D721Med (cell line): ENCODE data around the gene SFT2D3.

Experiments used
- DNase-seq: peaks from one replicate; pipeline ENCODE4 v3.0.0; 2011; ENCODE audit warnings: low spot score; ENCODE audit not compliant: insufficient read length
- FAIRE-seq: peaks from 2 replicates; lab custom pipeline; 2011; peaks lifted over from hg19 to GRCh38; lab: Jason Lieb, UNC
- TF ChIP-seq, protein P1 (sequence below): IDR thresholded peaks from 2 replicates; pipeline ENCODE4 v1.5.1; 2012; ENCODE audit warnings: mild to moderate bottlenecking, control low read depth; ENCODE audit not compliant: insufficient read depth; ENCODE audit errors: missing control alignments

SFT2D3 gene

DNA sequence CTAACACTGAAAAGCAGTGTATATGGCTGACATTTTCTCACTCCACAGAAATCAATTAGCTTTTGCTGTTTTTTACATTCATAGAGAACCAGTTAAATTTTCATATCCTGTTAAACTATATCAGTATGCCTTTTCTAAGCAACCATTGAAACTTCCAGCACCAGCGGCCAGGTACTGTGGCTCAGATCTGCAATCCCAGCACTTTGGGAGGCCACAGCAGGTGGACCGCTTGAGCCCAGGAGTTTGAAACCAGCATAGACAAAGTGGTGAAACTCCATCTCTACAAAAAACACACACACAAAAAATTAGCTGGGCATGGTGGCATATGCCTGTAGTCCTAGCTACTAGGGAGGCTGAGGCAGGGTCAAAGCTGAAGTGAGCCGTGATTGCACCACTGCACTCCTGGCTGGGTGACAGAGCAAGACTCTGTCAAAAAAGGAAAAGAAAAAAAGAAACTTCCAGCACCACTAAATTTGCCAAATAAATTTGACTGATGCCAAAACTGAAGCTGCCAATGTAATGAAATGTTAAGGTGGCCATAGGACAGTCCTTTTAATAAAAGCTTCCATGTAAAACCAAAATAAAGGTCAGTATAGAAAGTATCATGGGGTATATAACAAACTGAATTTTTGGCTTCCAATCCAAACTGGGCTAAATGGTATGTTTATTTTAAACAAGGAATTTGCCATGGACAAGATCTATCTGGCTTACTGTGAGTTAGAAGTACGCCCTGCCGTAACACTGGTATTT lies 3.5 kb downstream of the SFT2D3 start:
- DNase-seq, result no peak
- no peak for FAIRE-seq
- TF ChIP-seq, protein P1, sequence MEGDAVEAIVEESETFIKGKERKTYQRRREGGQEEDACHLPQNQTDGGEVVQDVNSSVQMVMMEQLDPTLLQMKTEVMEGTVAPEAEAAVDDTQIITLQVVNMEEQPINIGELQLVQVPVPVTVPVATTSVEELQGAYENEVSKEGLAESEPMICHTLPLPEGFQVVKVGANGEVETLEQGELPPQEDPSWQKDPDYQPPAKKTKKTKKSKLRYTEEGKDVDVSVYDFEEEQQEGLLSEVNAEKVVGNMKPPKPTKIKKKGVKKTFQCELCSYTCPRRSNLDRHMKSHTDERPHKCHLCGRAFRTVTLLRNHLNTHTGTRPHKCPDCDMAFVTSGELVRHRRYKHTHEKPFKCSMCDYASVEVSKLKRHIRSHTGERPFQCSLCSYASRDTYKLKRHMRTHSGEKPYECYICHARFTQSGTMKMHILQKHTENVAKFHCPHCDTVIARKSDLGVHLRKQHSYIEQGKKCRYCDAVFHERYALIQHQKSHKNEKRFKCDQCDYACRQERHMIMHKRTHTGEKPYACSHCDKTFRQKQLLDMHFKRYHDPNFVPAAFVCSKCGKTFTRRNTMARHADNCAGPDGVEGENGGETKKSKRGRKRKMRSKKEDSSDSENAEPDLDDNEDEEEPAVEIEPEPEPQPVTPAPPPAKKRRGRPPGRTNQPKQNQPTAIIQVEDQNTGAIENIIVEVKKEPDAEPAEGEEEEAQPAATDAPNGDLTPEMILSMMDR, result no peak

DNA sequence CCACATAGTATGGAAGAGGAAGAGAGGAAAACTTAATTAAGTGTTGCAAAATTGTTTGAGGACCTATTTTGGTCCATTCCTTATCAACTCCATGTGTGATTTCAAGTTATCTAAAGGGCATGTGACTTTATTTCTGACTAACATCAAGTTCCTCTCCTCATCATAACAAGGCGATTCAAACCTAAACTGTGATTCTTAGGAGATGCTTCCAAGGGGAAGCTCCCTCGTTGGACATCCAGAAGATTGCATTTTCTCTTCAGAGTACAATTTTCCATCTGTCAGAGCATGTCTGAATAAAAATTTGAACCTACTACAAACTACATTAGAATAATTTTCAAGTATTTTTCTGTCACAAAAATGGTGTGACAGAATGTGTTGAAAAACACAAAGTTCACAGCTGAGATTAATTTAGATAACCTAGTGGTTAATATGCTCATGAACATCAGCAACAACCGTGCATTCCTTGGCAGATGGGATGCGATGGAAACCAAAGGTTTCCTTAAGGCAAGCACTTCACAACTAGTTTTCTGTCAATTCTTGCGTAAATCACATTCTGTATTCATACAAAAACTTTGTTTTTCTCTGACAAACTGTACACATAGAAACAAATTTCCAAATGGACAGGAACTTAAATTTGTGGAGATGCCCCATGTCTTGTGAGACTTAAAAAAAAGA lies 4.2 kb downstream of the SFT2D3 start:
- DNase-seq (no peak), FAIRE-seq (no peak)
- TF ChIP-seq, protein P1, result no peak

DNA sequence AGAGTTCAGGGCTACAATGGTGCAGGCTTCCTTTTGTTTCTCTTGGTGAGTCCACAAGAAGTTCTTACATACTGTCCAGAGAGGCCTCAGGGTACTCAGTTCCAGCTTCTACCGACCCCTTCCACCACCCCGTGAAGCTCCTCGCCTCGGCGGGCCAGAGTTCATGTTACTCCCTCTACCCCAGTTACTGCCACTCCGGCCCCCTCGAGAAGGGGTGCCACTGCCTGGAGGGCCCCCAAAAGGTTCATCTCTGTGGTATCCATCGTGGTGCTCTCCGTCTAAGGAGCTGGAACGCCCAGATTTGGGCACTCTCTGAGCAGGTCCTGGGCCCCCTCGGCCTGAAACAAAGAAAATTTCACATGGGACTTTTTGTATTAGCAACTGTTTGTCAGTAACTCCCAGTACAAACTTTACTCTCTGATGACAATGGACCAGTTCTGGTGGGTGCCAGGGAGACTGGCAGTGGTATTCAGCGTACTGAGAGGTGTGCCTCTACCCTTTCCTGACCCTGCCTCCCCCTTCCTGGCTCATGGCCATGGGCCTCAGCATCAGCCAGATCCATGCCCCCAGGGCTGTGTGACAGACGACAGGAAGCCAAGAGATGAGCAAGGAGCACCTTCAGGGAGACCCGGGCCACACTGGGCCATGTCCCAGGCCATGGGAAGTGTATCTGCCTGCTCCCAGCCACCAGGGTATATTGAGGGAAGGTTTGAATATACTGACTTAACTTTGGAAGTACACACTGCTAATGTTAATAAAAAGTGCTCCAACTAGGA lies 5.1 kb downstream of the SFT2D3 start:
- DNase-seq (no peak), FAIRE-seq (no peak)
- TF ChIP-seq, protein P1, result no peak

DNA sequence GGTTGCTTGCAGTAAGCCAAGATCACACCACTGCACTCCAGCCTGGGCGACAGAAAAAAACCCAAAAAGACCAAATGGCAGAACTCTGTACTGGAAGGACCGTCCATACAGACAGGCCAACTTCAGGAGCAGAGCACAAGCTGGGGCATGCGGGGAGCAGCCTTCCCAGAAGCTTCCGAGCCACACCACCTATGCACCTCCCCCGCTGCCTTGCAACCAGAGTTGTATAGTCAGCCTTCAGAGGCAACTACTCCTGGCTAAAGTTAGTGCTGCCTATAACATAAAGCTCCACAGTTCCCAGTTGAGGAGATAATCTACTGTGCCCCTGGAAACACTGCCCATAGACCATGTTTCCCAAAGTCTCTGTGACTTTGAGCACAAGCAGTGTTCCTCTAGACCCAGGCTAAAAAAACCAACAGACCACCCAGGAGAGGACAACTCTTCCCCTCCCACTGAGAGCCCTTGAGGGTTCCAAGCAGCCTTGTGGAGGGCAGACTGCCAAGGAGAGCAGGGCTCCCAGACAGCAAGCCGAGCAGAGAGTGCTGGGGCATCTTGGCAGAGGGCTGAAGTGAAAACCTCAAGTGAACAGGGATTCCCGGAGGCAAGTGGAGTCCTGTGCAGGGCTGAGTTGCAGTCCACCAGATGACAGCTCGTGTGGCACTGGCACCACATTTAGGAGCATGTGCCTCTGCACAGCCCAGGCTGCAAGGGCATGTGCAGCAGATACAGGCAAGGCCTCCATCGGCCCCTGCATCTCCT lies 6.8 kb downstream of the SFT2D3 start:
- TF ChIP-seq, protein P1, result no peak
- DNase-seq, result no peak
- FAIRE-seq, result no peak

DNA sequence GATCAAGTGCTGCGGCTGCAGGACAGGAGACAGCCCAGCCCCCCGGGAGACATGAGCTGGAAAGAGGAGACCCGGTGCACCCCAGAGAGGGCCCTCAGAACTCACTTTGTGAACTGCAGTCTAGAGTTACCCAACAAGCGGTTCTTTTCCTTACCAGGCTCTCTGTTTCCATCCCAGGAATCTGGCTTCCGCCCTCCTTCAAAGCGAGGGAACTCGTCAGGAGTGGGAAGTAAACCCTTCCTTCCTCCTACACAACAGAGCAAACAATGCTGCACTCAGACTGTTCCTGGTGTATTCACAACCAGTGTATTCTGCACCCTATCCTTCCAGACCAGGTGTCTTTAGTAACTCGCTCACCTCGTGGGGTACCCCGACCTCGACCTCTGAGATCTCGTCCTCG lies 8.0 kb downstream of the SFT2D3 start:
- FAIRE-seq (no peak), DNase-seq (no peak)
- TF ChIP-seq, protein P1, result no peak

DNA sequence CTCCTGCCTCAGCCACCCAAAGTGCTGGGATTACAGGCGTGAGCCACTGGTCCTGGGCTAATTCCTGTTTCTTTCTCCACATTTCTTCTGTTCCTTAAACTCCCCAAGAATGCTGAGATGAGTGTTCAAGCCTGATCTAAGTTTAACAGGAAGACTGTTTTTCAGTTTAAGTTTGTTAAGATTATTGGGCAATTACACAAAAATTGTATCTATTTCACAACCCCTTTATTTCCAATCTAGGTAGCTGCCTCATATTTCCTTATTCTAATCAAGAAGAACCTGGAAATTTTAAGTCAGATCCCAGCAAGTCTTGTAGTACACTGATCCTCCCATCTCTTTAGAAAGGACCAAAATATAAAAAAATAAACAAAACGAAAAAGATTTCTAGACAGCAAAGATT lies 11.7 kb downstream of the SFT2D3 start:
- DNase-seq (no peak), FAIRE-seq (no peak)
- TF ChIP-seq, protein P1, result no peak
